ENCODE results near the gene GRIN2D.
A peak's percentile ranks its signal among the peaks of the same experiment; 100 is the strongest.

The GRIN2D gene

GRCh38 chr19:48403606-48404005 lies 10.1 kb downstream of the GRIN2D start:
- no peak overlapping the region for H3K4me2 ChIP-seq (ENCODE audit: low read length)
- H3K4me1 ChIP-seq (ENCODE audit: control insufficient read depth in 1 of 2, insufficient read depth in 2 of 2, low read length in 2 of 2): peaks cover 0 to 6% of the 10 kb centered on the region in 2 experiments
- peaks cover 5% of the 10 kb centered on the region for H3K79me1 ChIP-seq (ENCODE audit: low read length)
- no CpG with 5 or more reads among the region's 3 CpGs for WGBS (ENCODE audit: extremely low coverage, insufficient coverage, insufficient read length)
- no peak overlapping the region for H4K12ac ChIP-seq (ENCODE audit: low read depth, low read length)
- no peak overlapping the region for H2BK5ac ChIP-seq (ENCODE audit: low read depth, low read length, poor library complexity)
- H2BK12ac ChIP-seq (ENCODE audit: low read length): no peak overlapping the region
- H2AK5ac ChIP-seq (ENCODE audit: low read length): no peak overlapping the region
- no peak overlapping the region for H3K4me3 ChIP-seq (ENCODE audit: low read depth, low read length)
- H3K18ac ChIP-seq (ENCODE audit: low read length): no peak overlapping the region
- no peaks in the 10 kb centered on the region for H3K27me3 ChIP-seq (ENCODE audit: insufficient read depth, low read length)
- peak overlapping the region; percentile 53 for H4K8ac ChIP-seq (ENCODE audit: low read depth, low read length)
- no peak overlapping the region for H3K23ac ChIP-seq (ENCODE audit: low read length)
- no peaks in the 10 kb centered on the region for H3K36me3 ChIP-seq (ENCODE audit: control insufficient read depth in 1 of 2, insufficient read depth in 2 of 2, low read length in 2 of 2)
- H3K27ac ChIP-seq (ENCODE audit: low read depth, low read length): no peak overlapping the region
- H3K9me3 ChIP-seq (ENCODE audit: insufficient read depth, low read depth, low read length): no peaks in the 10 kb centered on the region
- H3K9ac ChIP-seq (ENCODE audit: low read length): no peak overlapping the region
- H3K4ac ChIP-seq (ENCODE audit: low read depth, low read length): no peak overlapping the region
- no peak overlapping the region for H4K91ac ChIP-seq (ENCODE audit: low read depth, low read length)
- no peak overlapping the region for H2AFZ ChIP-seq (ENCODE audit: insufficient read depth, low read length, poor library complexity)
- DNase-seq: peak in 1 of 2 donors; percentile 27
- H3K79me2 ChIP-seq (ENCODE audit: control insufficient read depth, insufficient read depth, low read length, poor library complexity): no peaks in the 10 kb centered on the region
- H3K14ac ChIP-seq (ENCODE audit: low read length): no peak overlapping the region
- H2BK120ac ChIP-seq (ENCODE audit: insufficient read depth, low read length, poor library complexity): no peak overlapping the region

GRCh38 chr19:48405010-48405659 lies 11.7 kb downstream of the GRIN2D start:
- DNase-seq: no peak
- no CpG with 5 or more reads among the region's 27 CpGs for WGBS (ENCODE audit: extremely low coverage, insufficient coverage, insufficient read length)
- Histone ChIP-seq H3K79me1 (ENCODE audit: low read length) (no peaks in the 10 kb centered on the region), H2BK12ac (ENCODE audit: low read length) (no peak overlapping the region), H3K14ac (ENCODE audit: low read length) (no peak overlapping the region), H2AK5ac (ENCODE audit: low read length) (no peak overlapping the region), H3K79me2 (ENCODE audit: control insufficient read depth, insufficient read depth, low read length, poor library complexity) (no peaks in the 10 kb centered on the region), H4K91ac (ENCODE audit: low read depth, low read length) (no peak overlapping the region), H3K4me1 (ENCODE audit: control insufficient read depth in 1 of 2, insufficient read depth in 2 of 2, low read length in 2 of 2) (peaks cover 0 to 2% of the 10 kb centered on the region in 2 experiments), H4K8ac (ENCODE audit: low read depth, low read length) (no peak overlapping the region), H2BK120ac (ENCODE audit: insufficient read depth, low read length, poor library complexity) (no peak overlapping the region), H3K9me3 (ENCODE audit: insufficient read depth, low read depth, low read length) (no peaks in the 10 kb centered on the region), H3K4ac (ENCODE audit: low read depth, low read length) (no peak overlapping the region), H3K4me3 (ENCODE audit: low read depth, low read length) (no peak overlapping the region), H3K27me3 (ENCODE audit: insufficient read depth, low read length) (no peaks in the 10 kb centered on the region), H4K12ac (ENCODE audit: low read depth, low read length) (no peak overlapping the region), H3K36me3 (ENCODE audit: control insufficient read depth in 1 of 2, insufficient read depth in 2 of 2, low read length in 2 of 2) (no peaks in the 10 kb centered on the region), H2AFZ (ENCODE audit: insufficient read depth, low read length, poor library complexity) (no peak overlapping the region), H2BK5ac (ENCODE audit: low read depth, low read length, poor library complexity) (no peak overlapping the region), H3K4me2 (ENCODE audit: low read length) (no peak overlapping the region), H3K9ac (ENCODE audit: low read length) (no peak overlapping the region), H3K18ac (ENCODE audit: low read length) (no peak overlapping the region), H3K23ac (ENCODE audit: low read length) (no peak overlapping the region), H3K27ac (ENCODE audit: low read depth, low read length) (no peak overlapping the region)

- no CpG with 5 or more reads among the region's 13 CpGs for WGBS (ENCODE audit: extremely low coverage, insufficient coverage, insufficient read length)
- H3K9ac ChIP-seq (ENCODE audit: low read length): no peak overlapping the region
Measured at GRCh38 chr19:48405850-48406249, 12.4 kb downstream of the GRIN2D start.

GRCh38 chr19:48413879-48414587 lies 20.6 kb downstream of the GRIN2D start:
- Histone ChIP-seq H2BK120ac (ENCODE audit: insufficient read depth, low read length, poor library complexity) (no peak overlapping the region), H2BK5ac (ENCODE audit: low read depth, low read length, poor library complexity) (no peak overlapping the region), H3K27ac (ENCODE audit: low read depth, low read length) (no peak overlapping the region), H4K91ac (ENCODE audit: low read depth, low read length) (no peak overlapping the region), H3K4me2 (ENCODE audit: low read length) (no peak overlapping the region), H3K14ac (ENCODE audit: low read length) (no peak overlapping the region), H3K4me1 (ENCODE audit: control insufficient read depth in 1 of 2, insufficient read depth in 2 of 2, low read length in 2 of 2) (peaks cover 0 to 2% of the 10 kb centered on the region in 2 experiments), H3K79me1 (ENCODE audit: low read length) (no peaks in the 10 kb centered on the region), H4K12ac (ENCODE audit: low read depth, low read length) (no peak overlapping the region), H3K27me3 (ENCODE audit: insufficient read depth, low read length) (no peaks in the 10 kb centered on the region), H3K9ac (ENCODE audit: low read length) (no peak overlapping the region), H2AK5ac (ENCODE audit: low read length) (no peak overlapping the region), H2BK12ac (ENCODE audit: low read length) (no peak overlapping the region), H3K4me3 (ENCODE audit: low read depth, low read length) (no peak overlapping the region), H3K23ac (ENCODE audit: low read length) (no peak overlapping the region), H3K9me3 (ENCODE audit: insufficient read depth, low read depth, low read length) (peaks cover 2% of the 10 kb centered on the region), H4K8ac (ENCODE audit: low read depth, low read length) (peak overlapping the region; percentile 20), H3K4ac (ENCODE audit: low read depth, low read length) (no peak overlapping the region), H2AFZ (ENCODE audit: insufficient read depth, low read length, poor library complexity) (no peak overlapping the region), H3K36me3 (ENCODE audit: control insufficient read depth in 1 of 2, insufficient read depth in 2 of 2, low read length in 2 of 2) (no peaks in the 10 kb centered on the region), H3K18ac (ENCODE audit: low read length) (no peak overlapping the region), H3K79me2 (ENCODE audit: control insufficient read depth, insufficient read depth, low read length, poor library complexity) (no peaks in the 10 kb centered on the region)
- no CpG with 5 or more reads among the region's 24 CpGs for WGBS (ENCODE audit: extremely low coverage, insufficient coverage, insufficient read length)
- no peak for DNase-seq

More at GRCh38 chr19:48405850-48406249, 12.4 kb downstream of the GRIN2D start:
- H3K14ac ChIP-seq (ENCODE audit: low read length): no peak overlapping the region
- H3K27me3 ChIP-seq (ENCODE audit: insufficient read depth, low read length): no peaks in the 10 kb centered on the region
- H3K36me3 ChIP-seq (ENCODE audit: control insufficient read depth in 1 of 2, insufficient read depth in 2 of 2, low read length in 2 of 2): no peaks in the 10 kb centered on the region
- no peak overlapping the region for H3K4me3 ChIP-seq (ENCODE audit: low read depth, low read length)
- no peaks in the 10 kb centered on the region for H3K79me2 ChIP-seq (ENCODE audit: control insufficient read depth, insufficient read depth, low read length, poor library complexity)
- H3K23ac ChIP-seq (ENCODE audit: low read length): no peak overlapping the region
- H4K12ac ChIP-seq (ENCODE audit: low read depth, low read length): no peak overlapping the region
- no peak overlapping the region for H4K91ac ChIP-seq (ENCODE audit: low read depth, low read length)
- H2AK5ac ChIP-seq (ENCODE audit: low read length): no peak overlapping the region
- no peaks in the 10 kb centered on the region for H3K9me3 ChIP-seq (ENCODE audit: insufficient read depth, low read depth, low read length)
- no peak overlapping the region for H3K4ac ChIP-seq (ENCODE audit: low read depth, low read length)
- H3K27ac ChIP-seq (ENCODE audit: low read depth, low read length): no peak overlapping the region
- DNase-seq: no peak
- no peak overlapping the region for H2AFZ ChIP-seq (ENCODE audit: insufficient read depth, low read length, poor library complexity)
- no peak overlapping the region for H4K8ac ChIP-seq (ENCODE audit: low read depth, low read length)
- no peak overlapping the region for H2BK12ac ChIP-seq (ENCODE audit: low read length)
- no peak overlapping the region for H3K4me2 ChIP-seq (ENCODE audit: low read length)
- no peaks in the 10 kb centered on the region for H3K4me1 ChIP-seq (ENCODE audit: control insufficient read depth in 1 of 2, insufficient read depth in 2 of 2, low read length in 2 of 2)
- no peak overlapping the region for H3K18ac ChIP-seq (ENCODE audit: low read length)
- H3K79me1 ChIP-seq (ENCODE audit: low read length): no peaks in the 10 kb centered on the region
- H2BK120ac ChIP-seq (ENCODE audit: insufficient read depth, low read length, poor library complexity): no peak overlapping the region
- no peak overlapping the region for H2BK5ac ChIP-seq (ENCODE audit: low read depth, low read length, poor library complexity)
